Transverse colon (tissue), 4 donors: Measurements from ENCODE around the gene FRRS1. TPM values are rescaled to one million over a fixed set of nuclear protein-coding genes. Genes with fewer than 3 reads are reported as not detected.

ENCODE experiments used
- DNase-seq: peaks from one replicate; pipeline ENCODE4 v3.0.0-alpha.2; 2019
- H3K27ac ChIP-seq, 4 donors: fragments of 200-600 bp; sonication (generic); 2 replicates each; pipeline ENCODE4 v1.5.1; 2016 to 2018; ENCODE audit warnings: inconsistent platforms in 4 of 4
- H3K27me3 ChIP-seq: fragments of 200-600 bp; sonication (generic); 2 replicates; pipeline ENCODE4 v1.5.1; 2017; ENCODE audit warnings: inconsistent platforms
- H3K36me3 ChIP-seq, 4 donors: fragments of 200-600 bp; sonication (generic); 2 replicates each; pipeline ENCODE4 v1.5.1; 2017 to 2019; ENCODE audit warnings: inconsistent platforms in 4 of 4
- H3K4me1 ChIP-seq, 4 donors: fragments of 200-600 bp; sonication (generic); 2 replicates each; pipeline ENCODE4 v1.5.1; 2017 to 2020; ENCODE audit warnings: inconsistent platforms in 4 of 4
- H3K4me3 ChIP-seq, 4 donors: fragments of 200-600 bp; sonication (generic); 1 replicate in 1 of 4; 2 replicates in 3 of 4; pipeline versions ENCODE4 v1.5.1 to v1.6.1; 2017 to 2019; ENCODE audit warnings: inconsistent platforms in 4 of 4
- H3K9me3 ChIP-seq, 2 donors: fragments of 200-600 bp; sonication (generic); 2 replicates each; pipeline ENCODE4 v1.5.1; 2017 to 2019; ENCODE audit warnings: inconsistent platforms in 2 of 2
- CTCF ChIP-seq, 5 experiments: fragments of 200-600 bp in 3 of 5; fragments of 450-650 bp in 2 of 5; sonication (generic) in 3 of 5; IDR thresholded peaks; 1 replicate in 2 of 5; 2 replicates in 3 of 5; pipeline ENCODE4 v1.5.1; 2016 to 2017; ENCODE audit warnings: antibody characterized with exemption in 5 of 5, inconsistent platforms in 3 of 5, mild to moderate bottlenecking in 2 of 5, moderate library complexity in 1 of 5
- EP300 ChIP-seq: sonication (generic); formaldehyde crosslinking; IDR thresholded peaks from one replicate; pipeline ENCODE4 v1.6.1; 2017; ENCODE audit warnings: antibody characterized with exemption, low read depth
- POLR2A ChIP-seq: fragments of 450-650 bp; IDR thresholded peaks from one replicate; pipeline ENCODE4 v1.6.1; 2016; ENCODE audit warnings: antibody characterized with exemption, mild to moderate bottlenecking, moderate library complexity
- POLR2AphosphoS5 ChIP-seq, 3 donors: sonication (generic); formaldehyde crosslinking; IDR thresholded peaks; one replicate each; pipeline ENCODE4 v1.6.1; 2016; ENCODE audit warnings: antibody characterized with exemption in 3 of 3
- WGBS, 2 donors: methylation state at CpG; one replicate each; pipeline ENCODE4 v1.1.5; 2018; ENCODE audit warnings: low coverage in 1 of 2; 5-methylcytosine and 5-hydroxymethylcytosine counted together
- in situ Hi-C, 4 donors: fragments of 200-750 bp; cut with MboI; loops; one replicate each; pipeline versions ENCODE4 v1.15.0 to v1.15.1; 2017; ENCODE audit warnings: low sequenced_read_pairs in 3 of 4, low pct_ligation_motif_present in 1 of 4, low pct_unique_long_range_greater_than_20kb in 1 of 4
- intact Hi-C: fragments of 100-400 bp; cut with DNase I; formaldehyde crosslinking; loops from one replicate; pipeline ENCODE4 v1.15.1; 2023; ENCODE audit warnings: low total_unique reads
- total RNA-seq, 4 donors: library from RNA; depleted of rRNA; stranded (reverse); fragments of >200 nt; gene quantifications; one replicate each; pipeline ENCODE4 v1.1.0, GENCODE V29; 2016

Gene FRRS1
- total RNA-seq, 4 donors from 2014 or later: 3.0 to 32.4 (median 18.9) TPM

DNA sequence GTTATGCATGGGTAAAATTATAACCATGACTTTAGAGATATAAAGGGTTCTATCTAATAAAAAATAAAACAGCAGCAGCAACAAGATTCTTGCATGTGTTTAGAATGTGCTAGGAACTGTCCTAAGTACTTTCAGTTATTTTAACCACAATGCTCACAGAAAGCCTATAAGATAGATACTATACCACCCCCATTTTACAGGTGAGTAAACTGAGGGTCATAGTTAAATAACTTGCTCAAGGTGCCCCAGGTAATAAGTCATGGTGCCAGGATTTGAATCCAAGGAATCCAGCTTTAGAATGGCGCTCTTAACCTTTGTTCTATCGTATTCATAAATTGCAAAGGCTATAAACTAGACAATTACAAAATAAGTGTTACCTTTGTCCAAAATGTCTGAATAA, 53.4 kb downstream of the FRRS1 start:
- H3K27me3 ChIP-seq: no peaks in the 10 kb centered on the region
- no peak for TF ChIP-seq CTCF (IDR thresholded peaks at IDR 0.05)
- TF ChIP-seq EP300: no peak
- no peak for TF ChIP-seq POLR2A
- no peak for TF ChIP-seq POLR2AphosphoS5 (IDR thresholded peaks at IDR 0.05)
- DNase-seq: no peak
- H3K4me1 ChIP-seq: peaks cover 0 to 4% (median 0%) of the 10 kb centered on the region in 4 donors
- H3K4me3 ChIP-seq: no peak overlapping the region
- H3K36me3 ChIP-seq: no peaks in the 10 kb centered on the region
- whole genome bisulfite sequencing, 2 donors: 78 to 82% methylated on average over 2 of the region's 2 CpGs
- in situ Hi-C loops: loop anchor here in 1 of 4 donors (25.0 kb wide), 1 partner anchor 526 kb away; no protein-coding TSS in a partner anchor
- no peak overlapping the region for H3K27ac ChIP-seq
- no peaks in the 10 kb centered on the region for H3K9me3 ChIP-seq
- intact Hi-C loops: no loop called here

- peaks cover 0 to 4% (median 0%) of the 10 kb centered on the region in 4 donors for H3K4me1 ChIP-seq
- no peak overlapping the region for H3K4me3 ChIP-seq
- H3K27me3 ChIP-seq: no peaks in the 10 kb centered on the region
- no peaks in the 10 kb centered on the region for H3K36me3 ChIP-seq
- no peak overlapping the region for H3K27ac ChIP-seq
- TF ChIP-seq POLR2AphosphoS5 (IDR thresholded peaks at IDR 0.05): no peak
- TF ChIP-seq EP300: no peak
- in situ Hi-C loops: loop anchor here in 1 of 4 donors (25.0 kb wide), 1 partner anchor 524 kb away; no protein-coding TSS in a partner anchor
- 88 to 100% methylated on average over 2 to 4 of the region's 4 CpGs for WGBS, 2 donors
- no peak for DNase-seq
- intact Hi-C loops: no loop called here
- no peaks in the 10 kb centered on the region for H3K9me3 ChIP-seq
Observed at GRCh38 chr1:99710994-99711393, 55.4 kb downstream of the FRRS1 start.

GRCh38 chr1:99707535-99708142, 58.8 kb downstream of the FRRS1 start:
- peak; percentile 74 to 80 (median 77) for TF ChIP-seq CTCF (IDR thresholded peaks at IDR 0.05)
- TF ChIP-seq POLR2AphosphoS5 (IDR thresholded peaks at IDR 0.05): no peak
- Histone ChIP-seq H3K4me1 (no peaks in the 10 kb centered on the region), H3K27ac (no peak overlapping the region), H3K27me3 (no peaks in the 10 kb centered on the region), H3K9me3 (no peaks in the 10 kb centered on the region), H3K36me3 (no peaks in the 10 kb centered on the region), H3K4me3 (no peak overlapping the region)
- DNase-seq: peak; percentile 71
- WGBS, 2 donors: 17 to 20% methylated on average over 4 of the region's 4 CpGs
- intact Hi-C loops: loop anchor here (10.0 kb wide), 1 partner anchor 523 kb away; no protein-coding TSS in a partner anchor
- in situ Hi-C loops: loop anchor here in 2 of 4 donors (10.0 to 25.0 kb wide), 2 partner anchors 520 to 523 kb away; no protein-coding TSS in a partner anchor

DNA sequence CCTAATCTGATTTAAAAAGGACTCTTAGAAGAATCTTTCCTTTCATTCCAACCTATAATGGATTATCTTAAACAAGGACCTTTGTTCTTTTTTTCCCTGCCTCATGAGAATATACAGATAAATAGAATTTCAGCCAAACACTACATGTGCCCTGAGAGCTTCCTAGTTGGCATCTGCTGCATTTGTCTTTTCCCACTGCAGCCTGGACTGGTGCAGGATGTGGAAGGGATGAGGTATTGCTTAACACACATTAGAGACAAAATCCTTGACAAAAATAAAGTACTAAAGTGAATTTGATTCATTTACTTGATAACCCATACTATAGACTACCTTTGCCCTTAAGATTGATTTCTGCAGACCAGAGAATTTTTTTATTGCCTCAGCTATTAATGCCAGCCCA, 61.0 kb downstream of the FRRS1 start:
- intact Hi-C loops: loop anchor here (10.0 kb wide), 1 partner anchor 521 kb away; no protein-coding TSS in a partner anchor
- H3K9me3 ChIP-seq: no peaks in the 10 kb centered on the region
- H3K4me3 ChIP-seq: no peak overlapping the region
- TF ChIP-seq EP300 (no peak), CTCF (IDR thresholded peaks at IDR 0.05) (no peak), POLR2AphosphoS5 (IDR thresholded peaks at IDR 0.05) (no peak)
- no peaks in the 10 kb centered on the region for H3K4me1 ChIP-seq
- H3K36me3 ChIP-seq: no peaks in the 10 kb centered on the region
- no peak overlapping the region for H3K27ac ChIP-seq
- in situ Hi-C loops: loop anchor here in 2 of 4 donors (10.0 to 25.0 kb wide), 2 partner anchors 518 to 521 kb away; no protein-coding TSS in a partner anchor
- DNase-seq: no peak
- no peaks in the 10 kb centered on the region for H3K27me3 ChIP-seq
